IMR-90 (cell line): ENCODE results near the gene HOOK1. TPM values are rescaled to one million over a fixed set of nuclear protein-coding genes. Genes with fewer than 3 reads are reported as not detected.

ENCODE experiments used
- ATAC-seq: fragments of 200-7000 bp; cut with Tn5 transposase; 2 replicates; pipeline ENCODE4 v1.9.1; 2020; ENCODE audit warnings: low read depth, mild to moderate bottlenecking, moderate library complexity
- BruUV-seq: library from RNA; stranded (reverse); fragments of 400-500 nt; replicated peaks from 2 replicates; lab custom pipeline; 2021; lab: Mats Ljungman, UMichigan
- CTCF ChIA-PET: fragments of 300-600 bp; formaldehyde crosslinking; extraction: SDS; loops from one replicate; lab custom pipeline; 2021; ENCODE audit warnings: antibody characterized with exemption; lab: Yijun Ruan, JAX
- POLR2A ChIA-PET: fragments of 300-600 bp; sonication (Branson Sonifier 250); formaldehyde crosslinking; loops from one replicate; lab custom pipeline; 2022; ENCODE audit warnings: antibody characterized with exemption; ENCODE audit not compliant: unreplicated experiment; lab: Charles Lee
- DNase-seq: peaks from one replicate; pipeline ENCODE4 v3.0.0; 2013
- H2AFZ ChIP-seq: replicated peaks from 2 replicates; pipeline ENCODE3; 2013; ENCODE audit warnings: low read length, mild to moderate bottlenecking; ENCODE audit not compliant: poor library complexity
- H2AK5ac ChIP-seq: 2 replicates; pipeline ENCODE4 v1.6.1; 2013; ENCODE audit warnings: low read depth, low read length, inconsistent platforms
- H2AK9ac ChIP-seq: replicated peaks from 2 replicates; pipeline ENCODE3; 2013; ENCODE audit warnings: mild to moderate bottlenecking, low read depth, low read length, moderate library complexity; ENCODE audit not compliant: poor library complexity
- H2BK120ac ChIP-seq: 2 replicates; pipeline ENCODE4 v1.6.1; 2013; ENCODE audit warnings: low read depth, low read length, inconsistent platforms
- H2BK15ac ChIP-seq: 3 replicates; pipeline ENCODE4 v1.6.1; 2013; ENCODE audit warnings: low read depth, low read length, inconsistent platforms
- H2BK20ac ChIP-seq: 2 replicates; pipeline ENCODE4 v1.6.1; 2013; ENCODE audit warnings: low read depth, mild to moderate bottlenecking, inconsistent platforms, low read length, moderate library complexity
- H2BK5ac ChIP-seq: 2 replicates; pipeline ENCODE4 v1.6.1; 2013; ENCODE audit warnings: mild to moderate bottlenecking, low read depth, low read length, inconsistent platforms; ENCODE audit not compliant: poor library complexity, severe bottlenecking
- H3K14ac ChIP-seq: replicated peaks from 2 replicates; pipeline ENCODE4 v1.6.1; 2013; ENCODE audit warnings: low read depth, low read length, inconsistent platforms
- H3K18ac ChIP-seq: 2 replicates; pipeline ENCODE4 v1.6.1; 2013; ENCODE audit warnings: low read depth, low read length, control low read depth
- H3K23ac ChIP-seq: 2 replicates; pipeline ENCODE4 v1.6.1; 2013; ENCODE audit warnings: low read depth, low read length, inconsistent platforms
- H3K27ac ChIP-seq: 2 replicates; pipeline ENCODE4 v1.5.1; 2013; ENCODE audit warnings: mild to moderate bottlenecking, control low read depth, low read length; ENCODE audit not compliant: insufficient read depth
- H3K27me3 ChIP-seq: 2 replicates; pipeline ENCODE4 v1.6.1; 2013; ENCODE audit warnings: low read length; ENCODE audit not compliant: control insufficient read depth, insufficient read depth
- H3K36me3 ChIP-seq: 2 replicates; pipeline ENCODE4 v1.6.1; 2013; ENCODE audit warnings: low read length, mixed read lengths; ENCODE audit not compliant: control insufficient read depth, insufficient read depth
- H3K4ac ChIP-seq: 2 replicates; pipeline ENCODE4 v1.6.1; 2013; ENCODE audit warnings: low read depth, low read length, inconsistent platforms
- H3K4me1 ChIP-seq: 2 replicates; pipeline ENCODE4 v1.6.1; 2013; ENCODE audit warnings: low read length, mixed read lengths; ENCODE audit not compliant: control insufficient read depth, insufficient read depth
- H3K4me2 ChIP-seq: 2 replicates; pipeline ENCODE4 v1.6.1; 2013; ENCODE audit warnings: low read depth, mild to moderate bottlenecking, control low read depth, low read length, moderate library complexity
- H3K4me3 ChIP-seq: 2 replicates; pipeline ENCODE4 v1.5.1; 2013; ENCODE audit warnings: low read depth, mild to moderate bottlenecking, control low read depth, low read length, moderate library complexity; ENCODE audit not compliant: insufficient read depth
- H3K56ac ChIP-seq: 2 replicates; pipeline ENCODE4 v1.6.1; 2013; ENCODE audit warnings: low read length, inconsistent platforms; ENCODE audit not compliant: insufficient read depth; ENCODE audit errors: extremely low read depth
- H3K79me1 ChIP-seq, 2 experiments: 2 replicates each; pipeline ENCODE4 v1.6.1; 2013; ENCODE audit warnings: low read length in 2 of 2, inconsistent platforms in 1 of 2, low read depth in 1 of 2
- H3K9ac ChIP-seq: 2 replicates; pipeline ENCODE4 v1.6.1; 2013; ENCODE audit warnings: low read depth, low read length, control low read depth
- H3K9me1 ChIP-seq: 2 replicates; pipeline ENCODE4 v1.6.1; 2013; ENCODE audit warnings: low read length, inconsistent platforms; ENCODE audit not compliant: insufficient read depth
- H3K9me3 ChIP-seq: 2 replicates; pipeline ENCODE4 v1.6.1; 2013; ENCODE audit warnings: low read length; ENCODE audit not compliant: control insufficient read depth, insufficient read depth
- H4K20me1 ChIP-seq: 2 replicates; pipeline ENCODE4 v1.6.1; 2013; ENCODE audit warnings: low read length, inconsistent platforms; ENCODE audit not compliant: insufficient read depth
- H4K5ac ChIP-seq: 2 replicates; pipeline ENCODE4 v1.6.1; 2013; ENCODE audit warnings: mild to moderate bottlenecking, low read depth, low read length, control low read depth
- H4K8ac ChIP-seq, 2 experiments: 2 replicates each; pipeline ENCODE4 v1.6.1; 2013; ENCODE audit warnings: low read depth in 2 of 2, low read length in 2 of 2, control low read depth in 1 of 2, inconsistent platforms in 1 of 2
- H4K91ac ChIP-seq: 2 replicates; pipeline ENCODE4 v1.6.1; 2013; ENCODE audit warnings: low read depth, low read length, inconsistent platforms; ENCODE audit not compliant: insufficient read depth
- BHLHE40 ChIP-seq: fragments of 150-350 bp; IDR thresholded peaks from 2 replicates; pipeline ENCODE4 v1.6.1; 2016; ENCODE audit warnings: mild to moderate bottlenecking, low read depth, low read length
- CHD1 ChIP-seq: IDR thresholded peaks from 2 replicates; pipeline ENCODE4 v1.6.1; 2012; ENCODE audit warnings: low read depth, low read length, improper control_type of control experiment
- FOS ChIP-seq: fragments of 150-350 bp; IDR thresholded peaks from 2 replicates; pipeline ENCODE4 v1.6.1; 2016; ENCODE audit warnings: low read depth, low read length
- MAFK ChIP-seq: IDR thresholded peaks from 2 replicates; pipeline ENCODE4 v1.6.1; 2012; ENCODE audit warnings: low read depth, low read length, improper control_type of control experiment
- MXI1 ChIP-seq: IDR thresholded peaks from 2 replicates; pipeline ENCODE4 v1.6.1; 2012; ENCODE audit warnings: low read depth, mild to moderate bottlenecking, low read length, moderate library complexity, borderline replicate concordance
- RAD21 ChIP-seq: IDR thresholded peaks from 2 replicates; pipeline ENCODE4 v1.6.1; 2012; ENCODE audit warnings: low read length, improper control_type of control experiment
- RCOR1 ChIP-seq: IDR thresholded peaks from 2 replicates; pipeline ENCODE4 v1.6.1; 2012; ENCODE audit warnings: mild to moderate bottlenecking, low read length, improper control_type of control experiment; ENCODE audit not compliant: insufficient replicate concordance
- RFX5 ChIP-seq: IDR thresholded peaks from 2 replicates; pipeline ENCODE4 v1.8.0; 2012; ENCODE audit warnings: low read depth, mild to moderate bottlenecking, low read length, moderate library complexity
- SMC3 ChIP-seq: fragments of 150-350 bp; IDR thresholded peaks from 2 replicates; pipeline ENCODE4 v1.6.1; 2016; ENCODE audit warnings: low read depth, mild to moderate bottlenecking, antibody characterized with exemption, low read length, moderate library complexity
- WGBS, 2 experiments: methylation state at CpG; one replicate each; pipeline versions ENCODE4 v1.1.5 to v1.1.7; 2013; ENCODE audit warnings: missing lambda C conversion rate in 2 of 2; ENCODE audit not compliant: insufficient read length in 1 of 2; ENCODE audit errors: extremely low coverage in 2 of 2; 5-methylcytosine and 5-hydroxymethylcytosine counted together
- dilution Hi-C: fragments of 300-500 bp; cut with HindIII; formaldehyde crosslinking; loops from one replicate; pipeline ENCODE4 v1.14.3; 2018; ENCODE audit warnings: low sequenced_read_pairs; ENCODE audit not compliant: unreplicated experiment
- in situ Hi-C: fragments of 300-500 bp; cut with MboI; formaldehyde crosslinking; loops from 3 replicates; pipeline ENCODE4 v1.14.3; 2019; ENCODE audit warnings: low sequenced_read_pairs, inconsistent platforms, mixed read lengths
- intact Hi-C: fragments of 100-400 bp; cut with micrococcal nuclease; formaldehyde crosslinking; loops from 2 replicates; pipeline ENCODE4 v1.10.0; 2022
- polyA plus RNA-seq, 3 experiments: library from polyadenylated mRNA; depleted of rRNA; stranded (reverse); fragments of >200 nt; gene quantifications; 2 replicates each; pipeline ENCODE4 v1.2.3, GENCODE V29; 2012; ENCODE audit warnings: low replicate concordance in 1 of 3
- total RNA-seq: library from RNA; depleted of rRNA; stranded (reverse); fragments of >200 nt; gene quantifications from 2 replicates; pipeline ENCODE4 v1.2.3, GENCODE V29; 2012
- TF ChIP-seq, protein P1 (sequence below): conservative IDR thresholded peaks from 2 replicates; pipeline ENCODE4 v1.5.1; 2012; ENCODE audit warnings: mild to moderate bottlenecking, low read depth, low read length, improper control_type of control experiment
- TF ChIP-seq, protein P2 (sequence below): fragments of 150-350 bp; IDR thresholded peaks from 2 replicates; pipeline ENCODE4 v1.6.1; 2016; ENCODE audit warnings: low read depth, mild to moderate bottlenecking, low read length, moderate library complexity, borderline replicate concordance
- TF ChIP-seq, protein P3 (sequence below): fragments of 150-350 bp; IDR thresholded peaks from 2 replicates; pipeline ENCODE4 v1.6.1; 2017; ENCODE audit warnings: mild to moderate bottlenecking, antibody characterized with exemption, low read length, low read depth

Gene HOOK1
- total and polyA plus RNA-seq, 2 of the 4 experiments (the other 2 are of a cell fraction): not detected

GRCh38 chr1:59768792-59769735 lies 45.7 kb upstream of the HOOK1 start:
- no peaks in the 10 kb centered on the region for H4K20me1 ChIP-seq
- WGBS, 2 experiments: 100% methylated on average over 1 of the region's 10 CpGs; no CpG with 5 or more reads in 1 of the 2 experiments
- CTCF ChIA-PET: interaction anchor here (1.5 kb wide), 1 partner anchor 10 kb away, joined by 4 read pairs; no protein-coding TSS in a partner anchor

More at GRCh38 chr1:59768792-59769735, 45.7 kb upstream of the HOOK1 start:
- dilution Hi-C loops (loop anchor here (25.0 kb wide), 1 partner anchor 1032 kb away; no protein-coding TSS in a partner anchor), intact Hi-C loops (loop anchor here (10.0 kb wide), 1 partner anchor 1254 kb away; no protein-coding TSS in a partner anchor), in situ Hi-C loops (loop anchor here (25.0 kb wide), 1 partner anchor 1257 kb away; no protein-coding TSS in a partner anchor)
- no peak overlapping the region for H3K4me2 ChIP-seq
- TF ChIP-seq RFX5 (no peak), FOS (no peak), SMC3 (no peak), MAFK (no peak), RCOR1 (no peak), RAD21 (no peak), BHLHE40 (no peak), MXI1 (no peak), CHD1 (no peak)
- TF ChIP-seq, protein P1, sequence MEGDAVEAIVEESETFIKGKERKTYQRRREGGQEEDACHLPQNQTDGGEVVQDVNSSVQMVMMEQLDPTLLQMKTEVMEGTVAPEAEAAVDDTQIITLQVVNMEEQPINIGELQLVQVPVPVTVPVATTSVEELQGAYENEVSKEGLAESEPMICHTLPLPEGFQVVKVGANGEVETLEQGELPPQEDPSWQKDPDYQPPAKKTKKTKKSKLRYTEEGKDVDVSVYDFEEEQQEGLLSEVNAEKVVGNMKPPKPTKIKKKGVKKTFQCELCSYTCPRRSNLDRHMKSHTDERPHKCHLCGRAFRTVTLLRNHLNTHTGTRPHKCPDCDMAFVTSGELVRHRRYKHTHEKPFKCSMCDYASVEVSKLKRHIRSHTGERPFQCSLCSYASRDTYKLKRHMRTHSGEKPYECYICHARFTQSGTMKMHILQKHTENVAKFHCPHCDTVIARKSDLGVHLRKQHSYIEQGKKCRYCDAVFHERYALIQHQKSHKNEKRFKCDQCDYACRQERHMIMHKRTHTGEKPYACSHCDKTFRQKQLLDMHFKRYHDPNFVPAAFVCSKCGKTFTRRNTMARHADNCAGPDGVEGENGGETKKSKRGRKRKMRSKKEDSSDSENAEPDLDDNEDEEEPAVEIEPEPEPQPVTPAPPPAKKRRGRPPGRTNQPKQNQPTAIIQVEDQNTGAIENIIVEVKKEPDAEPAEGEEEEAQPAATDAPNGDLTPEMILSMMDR: no peak
- TF ChIP-seq, protein P2, sequence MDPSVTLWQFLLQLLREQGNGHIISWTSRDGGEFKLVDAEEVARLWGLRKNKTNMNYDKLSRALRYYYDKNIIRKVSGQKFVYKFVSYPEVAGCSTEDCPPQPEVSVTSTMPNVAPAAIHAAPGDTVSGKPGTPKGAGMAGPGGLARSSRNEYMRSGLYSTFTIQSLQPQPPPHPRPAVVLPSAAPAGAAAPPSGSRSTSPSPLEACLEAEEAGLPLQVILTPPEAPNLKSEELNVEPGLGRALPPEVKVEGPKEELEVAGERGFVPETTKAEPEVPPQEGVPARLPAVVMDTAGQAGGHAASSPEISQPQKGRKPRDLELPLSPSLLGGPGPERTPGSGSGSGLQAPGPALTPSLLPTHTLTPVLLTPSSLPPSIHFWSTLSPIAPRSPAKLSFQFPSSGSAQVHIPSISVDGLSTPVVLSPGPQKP: no peak
- TF ChIP-seq, protein P3, sequence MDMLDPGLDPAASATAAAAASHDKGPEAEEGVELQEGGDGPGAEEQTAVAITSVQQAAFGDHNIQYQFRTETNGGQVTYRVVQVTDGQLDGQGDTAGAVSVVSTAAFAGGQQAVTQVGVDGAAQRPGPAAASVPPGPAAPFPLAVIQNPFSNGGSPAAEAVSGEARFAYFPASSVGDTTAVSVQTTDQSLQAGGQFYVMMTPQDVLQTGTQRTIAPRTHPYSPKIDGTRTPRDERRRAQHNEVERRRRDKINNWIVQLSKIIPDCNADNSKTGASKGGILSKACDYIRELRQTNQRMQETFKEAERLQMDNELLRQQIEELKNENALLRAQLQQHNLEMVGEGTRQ: no peak
- no peak overlapping the region for H2BK120ac ChIP-seq
- POLR2A ChIA-PET: no interaction called here
- H3K9me1 ChIP-seq: no peaks in the 10 kb centered on the region
- H3K79me1 ChIP-seq: no peaks in the 10 kb centered on the region
- ATAC-seq (no peak), DNase-seq (no peak)
- no peaks in the 10 kb centered on the region for H3K27me3 ChIP-seq
- H3K36me3 ChIP-seq: no peaks in the 10 kb centered on the region
- no peak overlapping the region for H4K5ac ChIP-seq
- no peak overlapping the region for H3K56ac ChIP-seq
- H2AFZ ChIP-seq: no peak overlapping the region
- H3K4ac ChIP-seq: no peak overlapping the region
- no peak overlapping the region for H3K14ac ChIP-seq
- no peak overlapping the region for H4K8ac ChIP-seq
- H2BK5ac ChIP-seq: no peak overlapping the region
- no TSS peak for BruUV-seq
- no peak overlapping the region for H3K9ac ChIP-seq
- no peaks in the 10 kb centered on the region for H3K9me3 ChIP-seq
- no peak overlapping the region for H2BK15ac ChIP-seq
- H2AK5ac ChIP-seq: no peak overlapping the region
- H3K27ac ChIP-seq: no peak overlapping the region
- H2AK9ac ChIP-seq: no peak overlapping the region
- H3K23ac ChIP-seq: no peak overlapping the region
- no peak overlapping the region for H2BK20ac ChIP-seq
- no peak overlapping the region for H3K18ac ChIP-seq
- 0 out of 2 replicates have a peak, but pooled peaks cover 2% of the 10 kb centered on the region for H3K4me1 ChIP-seq
- no peak overlapping the region for H3K4me3 ChIP-seq
- no peak overlapping the region for H4K91ac ChIP-seq
